Psoas muscle (tissue), 8 donors: ENCODE results near the gene PGAP6. TPM values are rescaled to one million over a fixed set of nuclear protein-coding genes. Genes with fewer than 3 reads are reported as not detected.
"Not testable (repeated sequence)": the region's sequence is repeated elsewhere in the genome, so short reads cannot be mapped to it uniquely, and the experiment has no call there.

Source experiments
- ATAC-seq, 4 donors: fragments of 200-7000 bp; cut with Tn5 transposase; one replicate each; pipeline ENCODE4 v1.9.1; 2020; ENCODE audit warnings: moderate library complexity in 3 of 4, mild to moderate bottlenecking in 2 of 4
- DNase-seq, 2 donors: peaks; one replicate each; pipeline ENCODE4 v3.0.0-alpha.2; 2020
- H3K27ac ChIP-seq: fragments of 200-600 bp; one replicate; pipeline ENCODE4 v1.8.0; 2022
- H3K27me3 ChIP-seq, 3 donors: fragments of 200-600 bp in 1 of 3; one replicate each; pipeline versions ENCODE4 v1.6.1 to v1.8.0; 2013 to 2022; ENCODE audit warnings: low read length in 2 of 3, mild to moderate bottlenecking in 2 of 3, moderate library complexity in 1 of 3; ENCODE audit not compliant: insufficient read depth in 3 of 3
- H3K36me3 ChIP-seq, 2 donors: fragments of 200-600 bp in 1 of 2; one replicate each; pipeline versions ENCODE4 v1.6.1 to v1.8.0; 2013 to 2022; ENCODE audit warnings: low read depth in 1 of 2, mild to moderate bottlenecking in 1 of 2, moderate library complexity in 1 of 2; ENCODE audit not compliant: insufficient read depth in 1 of 2
- H3K4me1 ChIP-seq: fragments of 200-600 bp; one replicate; pipeline ENCODE4 v1.8.0; 2022
- H3K4me3 ChIP-seq: fragments of 200-600 bp; one replicate; pipeline ENCODE4 v1.8.0; 2022; ENCODE audit warnings: mild to moderate bottlenecking
- H3K9me3 ChIP-seq: fragments of 200-600 bp; one replicate; pipeline ENCODE4 v1.8.0; 2022
- CTCF ChIP-seq: fragments of 200-600 bp; IDR thresholded peaks from one replicate; pipeline ENCODE4 v1.8.0; 2022; ENCODE audit warnings: antibody characterized with exemption
- WGBS, 3 donors: extraction: QIAGEN DNeasy Blood & Tissue Kit; methylation state at CpG; one replicate each; pipeline versions ENCODE4 v1.1.6 to v1.1.7; 2013; 5-methylcytosine and 5-hydroxymethylcytosine counted together
- intact Hi-C, 2 donors: fragments of 100-400 bp; cut with DNase I; formaldehyde crosslinking; loops; one replicate each; pipeline versions ENCODE4 v1.11.0 to v1.14.2; 2022
- polyA plus RNA-seq, 3 donors: library from polyadenylated mRNA; stranded (reverse); fragments of 200-250 nt; gene quantifications; one replicate each; pipeline ENCODE4 v1.2.3, GENCODE V29; 2013
- total RNA-seq, 4 donors: library from RNA; stranded (reverse); fragmentation: NEBNext Ultra II Directional in 2 of 4; extraction: Animal tissue kit (Norgen Biotek cat#: 25700) in 2 of 4; gene quantifications; one replicate each; pipeline versions ENCODE4 v1.2.1 to v1.2.4, GENCODE V29; 2021 to 2023
- donor health status: healthy with polysubstance abuse.
- donor health status: DM: no; HTN: no; CAD: no; lungs with moderate emphysema.
- donor health status: Bipolar disorder and iron deficiency.
- donor health status: healthy.
- donor health status: DM: yes; HTN: yes; CAD: no.
- donor health status: DM: no; HTN: no; CAD: no.
- donor health status: DM: no; HTN: no; CAD: no.
- donor health status: DM: yes; HTN: yes; CAD: no.

PGAP6 gene
- total and polyA plus RNA-seq, 7 donors = 26.0 to 46.9 (median 33.8) TPM

GRCh38 chr16:336269-336668, 45.5 kb downstream of the PGAP6 start:
- WGBS, 3 donors = 81 to 92% (median 88%) methylated on average over 11 of the region's 11 CpGs
- no peaks in the 10 kb centered on the region for H3K9me3 ChIP-seq
- no peak overlapping the region for H3K4me3 ChIP-seq
- intact Hi-C loops = loop anchor here in 1 of 2 donors (5.0 kb wide), 1 partner anchor 99 kb away; no protein-coding TSS in a partner anchor
- H3K27me3 ChIP-seq = no peaks in the 10 kb centered on the region
- ATAC-seq = no peak
- TF ChIP-seq CTCF = no peak
- no peaks in the 10 kb centered on the region for H3K36me3 ChIP-seq
- DNase-seq = no peak
- H3K4me1 ChIP-seq = peaks cover 11% of the 10 kb centered on the region
- H3K27ac ChIP-seq = no peak overlapping the region

DNA sequence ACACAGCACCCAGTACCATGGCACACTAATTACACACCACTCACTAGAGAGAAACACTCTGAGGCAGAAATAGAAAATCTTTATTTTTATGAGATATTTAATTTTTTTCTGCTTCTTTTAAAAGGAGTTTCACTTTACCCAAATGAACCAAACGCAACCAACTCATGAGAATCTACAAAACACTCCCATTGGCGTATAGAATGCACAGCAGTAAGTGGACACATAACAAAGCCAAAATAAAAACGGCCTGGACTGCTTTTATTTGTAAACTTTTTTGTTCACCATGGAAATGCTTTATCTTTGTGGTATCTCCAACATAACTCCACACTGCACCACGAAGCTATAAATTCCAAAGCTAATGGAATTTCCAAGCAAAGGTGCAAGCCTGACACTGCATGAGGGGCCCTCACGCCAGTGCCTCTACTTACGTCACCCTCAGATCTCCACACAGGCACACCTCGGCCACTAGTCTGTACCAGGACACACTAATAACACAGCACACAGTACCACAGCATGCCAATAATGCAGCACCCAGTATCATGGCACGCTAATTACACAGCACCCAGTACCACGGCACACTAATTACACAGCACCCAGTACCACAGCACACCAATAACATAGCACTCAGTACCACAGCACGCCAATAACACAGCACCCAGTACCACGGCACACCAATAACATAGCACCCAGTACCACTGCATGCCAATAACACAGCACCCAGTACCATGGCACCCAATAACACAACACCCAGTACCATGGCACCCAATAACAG, 46.7 kb downstream of the PGAP6 start:
- not testable (repeated sequence) for H3K9me3 ChIP-seq, ATAC-seq, H3K27ac ChIP-seq, H3K4me3 ChIP-seq, H3K36me3 ChIP-seq, DNase-seq, H3K27me3 ChIP-seq
- peaks cover 11% of the 10 kb centered on the region for H3K4me1 ChIP-seq
- WGBS, 3 donors = 89 to 94% (median 94%) methylated on average over 10 to 11 of the region's 11 CpGs
- intact Hi-C loops = loop anchor here in 1 of 2 donors (5.0 kb wide), 1 partner anchor 98 kb away; no protein-coding TSS in a partner anchor

DNA sequence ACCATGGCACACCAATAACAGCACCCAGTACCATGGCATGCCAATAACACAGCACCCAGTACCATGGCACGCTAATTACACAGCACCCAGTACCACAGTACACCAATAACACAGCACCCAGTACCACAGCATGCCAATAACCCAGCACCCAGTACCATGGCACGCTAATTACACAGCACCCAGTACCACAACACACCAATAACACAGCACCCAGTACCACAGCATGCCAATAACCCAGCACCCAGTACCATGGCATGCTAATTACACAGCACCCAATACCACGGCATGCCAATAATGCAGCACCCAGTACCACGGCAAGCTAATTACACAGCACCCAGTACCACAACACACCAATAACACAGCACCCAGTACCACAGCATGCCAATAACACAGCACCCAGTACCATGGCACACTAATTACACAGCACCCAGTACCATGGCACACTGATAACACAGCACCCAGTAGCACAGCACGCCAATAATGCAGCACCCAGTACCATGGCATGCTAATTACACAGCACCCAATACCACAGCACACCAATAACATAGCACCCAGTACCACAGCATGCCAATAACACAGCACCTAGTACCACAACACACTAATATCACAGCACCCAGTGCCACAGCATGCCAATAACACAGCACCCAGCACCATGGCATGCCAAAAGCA, 47.5 kb downstream of the PGAP6 start:
- H3K27ac ChIP-seq, H3K36me3 ChIP-seq, intact Hi-C loops, H3K4me3 ChIP-seq, H3K9me3 ChIP-seq, DNase-seq, H3K27me3 ChIP-seq, ATAC-seq: not testable (repeated sequence)
- peaks cover 11% of the 10 kb centered on the region for H3K4me1 ChIP-seq
- 98 to 99% (median 98%) methylated on average over 5 of the region's 5 CpGs for WGBS, 3 donors

DNA sequence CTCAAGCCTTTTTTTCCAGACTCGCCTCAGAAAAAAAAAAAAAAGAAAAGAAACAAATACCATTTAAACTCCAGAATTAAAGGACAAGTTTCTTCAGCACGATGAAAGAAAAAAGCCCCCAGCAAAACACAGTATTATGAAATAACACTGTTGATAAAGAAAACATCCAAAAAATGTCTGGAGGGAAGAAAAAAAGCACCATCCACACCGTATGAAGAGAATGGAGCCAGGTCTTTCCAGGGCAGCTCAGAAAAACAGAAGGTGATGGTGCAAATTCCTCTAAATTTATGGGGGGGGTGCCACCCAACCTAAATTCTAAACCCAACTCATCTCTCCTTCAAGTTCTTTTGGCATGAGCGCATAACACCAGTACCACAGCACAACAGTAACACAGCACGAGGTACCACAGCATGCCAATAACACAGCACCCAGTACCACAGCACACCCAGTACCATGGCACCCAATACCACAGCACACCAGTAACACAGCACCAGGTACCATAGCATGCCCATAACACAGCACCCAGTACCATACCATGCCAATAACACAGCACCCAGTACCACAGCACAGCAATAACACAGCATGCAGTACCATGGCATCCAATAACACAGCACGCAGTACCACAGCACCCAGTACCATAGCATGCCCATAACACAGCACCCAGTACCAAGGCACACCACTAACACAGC, 48.2 kb downstream of the PGAP6 start:
- Histone ChIP-seq H3K27ac (no peak overlapping the region), H3K4me1 (peaks cover 11% of the 10 kb centered on the region), H3K4me3 (no peak overlapping the region), H3K9me3 (no peaks in the 10 kb centered on the region), H3K27me3 (no peaks in the 10 kb centered on the region), H3K36me3 (peaks cover 0 to 5% of the 10 kb centered on the region in 2 donors)
- ATAC-seq = no peak
- intact Hi-C loops = no loop called here
- TF ChIP-seq CTCF = no peak
- DNase-seq = no peak
- WGBS, 3 donors = 80 to 92% (median 86%) methylated on average over 6 of the region's 6 CpGs

DNA sequence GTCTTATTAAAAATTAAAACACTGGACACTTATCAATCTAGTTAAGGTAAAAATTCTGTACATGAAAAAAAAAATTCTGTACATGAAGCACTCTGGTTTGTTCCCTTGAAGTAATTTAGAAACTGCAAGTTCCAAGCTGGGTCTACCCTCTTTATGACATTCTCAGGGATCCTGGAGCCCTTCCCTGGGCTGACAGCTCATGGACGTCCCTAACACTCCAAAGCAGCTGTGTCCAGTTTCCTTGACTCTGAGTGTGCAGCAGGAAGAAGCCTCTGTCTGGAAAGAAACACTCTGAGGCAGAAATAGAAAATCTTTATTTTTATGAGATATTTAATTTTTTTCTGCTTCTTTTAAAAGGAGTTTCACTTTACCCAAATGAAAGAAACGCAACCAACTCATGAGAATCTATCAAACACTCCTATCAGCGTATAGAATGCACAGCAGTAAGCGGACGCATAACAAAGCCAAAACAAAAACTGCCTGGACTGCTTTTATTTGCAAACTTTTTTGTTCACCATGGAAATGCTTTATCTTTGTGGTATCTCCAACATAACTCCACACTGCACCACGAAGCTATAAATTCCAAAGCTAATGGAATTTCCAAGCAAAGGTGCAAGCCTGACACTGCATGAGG, 50.5 kb downstream of the PGAP6 start:
- DNase-seq, ATAC-seq, H3K27ac ChIP-seq, H3K36me3 ChIP-seq, H3K27me3 ChIP-seq, H3K9me3 ChIP-seq, H3K4me3 ChIP-seq, intact Hi-C loops: not testable (repeated sequence)
- peaks cover 13% of the 10 kb centered on the region for H3K4me1 ChIP-seq
- WGBS, 3 donors = 60 to 69% (median 69%) methylated on average over 6 of the region's 6 CpGs
